HepG2 (cell line): ENCODE results near the gene ADCK2. TPM values are rescaled to one million over a fixed set of nuclear protein-coding genes. Genes with fewer than 3 reads are reported as not detected.

Experiments
- ATAC-seq: fragments of 200-7000 bp; cut with Tn5 transposase; 3 replicates; pipeline ENCODE4 v1.9.1; 2020; ENCODE audit warnings: mild to moderate bottlenecking, moderate library complexity
- BruUV-seq: library from RNA; stranded (reverse); fragments of 400-500 nt; replicated peaks from 2 replicates; lab custom pipeline; 2021; lab: Mats Ljungman, UMichigan
- CTCF ChIA-PET: fragments of 300-600 bp; formaldehyde crosslinking; extraction: SDS; loops from one replicate; lab custom pipeline; 2021; ENCODE audit warnings: low total read pairs, inconsistent platforms, low intra/inter-chr PET ratio; lab: Yijun Ruan, JAX
- POLR2A ChIA-PET: fragments of 350-600 bp; sonication (Branson Sonifier 250); formaldehyde crosslinking; loops from one replicate; lab custom pipeline; 2020; ENCODE audit warnings: antibody characterized with exemption, inconsistent platforms; lab: Yijun Ruan, JAX
- DNase-seq: peaks from one replicate; pipeline ENCODE4 v3.0.0-alpha.2; 2015; ENCODE audit warnings: low spot score
- FAIRE-seq: peaks from 3 replicates; lab custom pipeline; 2011; peaks lifted over from hg19 to GRCh38; lab: Jason Lieb, UNC
- H2AFZ ChIP-seq: one replicate; pipeline ENCODE4 v1.6.1; 2011; ENCODE audit warnings: low read length, inconsistent platforms
- H3K27ac ChIP-seq: fragments of 300-600 bp; 3 replicates; pipeline ENCODE4 v1.8.0; 2011; ENCODE audit warnings: mixed run types, mild to moderate bottlenecking, mixed read lengths, low read length, inconsistent platforms; ENCODE audit not compliant: insufficient read depth; ENCODE audit errors: extremely low read length
- H3K27me3 ChIP-seq, 2 experiments: fragments of 200-600 bp in 1 of 2; 2 replicates in 1 of 2; 3 replicates in 1 of 2; pipeline versions ENCODE4 v1.6.0 to v1.8.0; 2011; ENCODE audit warnings: low read length in 2 of 2, mild to moderate bottlenecking in 2 of 2, moderate library complexity in 2 of 2, inconsistent platforms in 1 of 2; ENCODE audit not compliant: insufficient read depth in 2 of 2, control insufficient read depth in 1 of 2
- H3K36me3 ChIP-seq, 2 experiments: fragments of 200-600 bp in 1 of 2; replicated peaks in 1 of 2; 2 replicates in 1 of 2; 3 replicates in 1 of 2; pipeline versions ENCODE4 v1.5.1 to v1.8.0; 2011; ENCODE audit warnings: low read length in 2 of 2, inconsistent platforms in 1 of 2; ENCODE audit not compliant: insufficient read depth in 2 of 2, control insufficient read depth in 1 of 2
- H3K4me1 ChIP-seq: 2 replicates; pipeline ENCODE4 v1.5.1; 2012; ENCODE audit warnings: low read length, inconsistent platforms; ENCODE audit not compliant: insufficient read depth
- H3K4me2 ChIP-seq: 2 replicates; pipeline ENCODE4 v1.6.0; 2011; ENCODE audit warnings: low read depth, low read length, inconsistent platforms
- H3K4me3 ChIP-seq, 3 experiments: fragments of 200-600 bp in 1 of 3; sonication (generic), shearing (Covaris generic) in 1 of 3; replicated peaks in 1 of 3; 2 replicates each; pipeline ENCODE4 v1.5.1; 2011 to 2016; ENCODE audit warnings: low read length in 3 of 3, inconsistent platforms in 2 of 3, low read depth in 2 of 3, mild to moderate bottlenecking in 2 of 3, control low read depth in 1 of 3, mixed read lengths in 1 of 3; ENCODE audit not compliant: insufficient read depth in 1 of 3
- H3K79me2 ChIP-seq: one replicate; pipeline ENCODE4 v1.6.1; 2011; ENCODE audit warnings: low read length, inconsistent platforms; ENCODE audit not compliant: insufficient read depth
- H3K9ac ChIP-seq: 2 replicates; pipeline ENCODE4 v1.6.0; 2011; ENCODE audit warnings: mild to moderate bottlenecking, low read depth, low read length, inconsistent platforms; ENCODE audit not compliant: insufficient read depth
- H3K9me3 ChIP-seq: 2 replicates; pipeline ENCODE4 v1.5.1; 2012; ENCODE audit warnings: mild to moderate bottlenecking, low read length
- H4K20me1 ChIP-seq: 2 replicates; pipeline ENCODE4 v1.6.0; 2011; ENCODE audit warnings: inconsistent platforms, mild to moderate bottlenecking, low read length, moderate library complexity; ENCODE audit not compliant: insufficient read depth
- ZNF652 ChIP-seq: IDR thresholded peaks from 2 replicates; pipeline ENCODE4 v1.6.1; 2016; ENCODE audit warnings: low read depth, borderline replicate concordance
- WGBS: methylation state at CpG from one replicate; pipeline ENCODE4 v1.1.6; 2017; ENCODE audit warnings: low lambda C conversion rate; 5-methylcytosine and 5-hydroxymethylcytosine counted together
- in situ Hi-C: cut with HindIII; loops from 2 replicates; pipeline ENCODE4 v1.10.0; 2017; ENCODE audit warnings: low pct_unique_long_range_greater_than_20kb; ENCODE audit not compliant: extremely low pct_ligation_motif_present
- intact Hi-C: fragments of 100-400 bp; cut with micrococcal nuclease; formaldehyde crosslinking; loops from one replicate; pipeline ENCODE4 v1.10.0; 2022; ENCODE audit not compliant: unreplicated experiment
- polyA plus RNA-seq, 8 experiments: library from polyadenylated mRNA; depleted of rRNA in 3 of 8; stranded (reverse) in 7 of 8; unstranded in 1 of 8; fragments of >200 nt; fragmentation: Illumina TruSeq in 4 of 8; extraction: Trizol in 4 of 8; gene quantifications; 2 replicates each; pipeline versions ENCODE4 v1.2.1 to v1.2.3, GENCODE V29; 2011 to 2016; ENCODE audit warnings: low read depth in 4 of 8, missing spikeins in 1 of 8, mixed read lengths in 1 of 8; ENCODE audit not compliant: insufficient read depth in 1 of 8
- total RNA-seq, 5 experiments: library from RNA; depleted of rRNA; stranded (reverse); fragments of >200 nt; fragmentation: Illumina TruSeq; extraction: Trizol; gene quantifications; 2 replicates each; pipeline ENCODE4 v1.2.3, GENCODE V29; 2016; ENCODE audit warnings: low read depth in 1 of 5
- TF ChIP-seq, protein P1 (sequence below): sonication (generic); formaldehyde crosslinking; conservative IDR thresholded peaks from 2 replicates; pipeline ENCODE4 v1.8.1; 2023; ENCODE audit warnings: missing genetic modification reagents

ADCK2 gene
- total and polyA plus RNA-seq, 2 of the 13 experiments (the other 11 are each of a cell fraction or from before 2014, with no cell fraction given): 8.6 to 18.8 TPM

GRCh38 chr7:140655511-140656408 is 17.0 kb upstream of the ADCK2 start:
- Histone ChIP-seq H3K9ac (no peak overlapping the region; the same call in 1 of the 2 replicates), H4K20me1 (no peaks in the 10 kb centered on the region), H3K4me3 (peak overlapping the region in 2 of 3 experiments; percentile 66 to 67; a peak in 4 of 6 replicates), H3K27ac (no peak overlapping the region), H3K79me2 (no peaks in the 10 kb centered on the region), H3K4me1 (peaks cover 26% of the 10 kb centered on the region), H3K27me3 (peaks cover 0 to 16% of the 10 kb centered on the region in 2 experiments; a peak in 3 of 5 replicates), H3K9me3 (no peaks in the 10 kb centered on the region), H2AFZ (peak overlapping the region; percentile 92)
- intact Hi-C loops (loop anchor here (10.0 kb wide), 1 partner anchor 359 kb away; the partner anchor contains the start of gene MRPS33), in situ Hi-C loops (no loop called here)
- no TSS peak for BruUV-seq
- POLR2A ChIA-PET: no interaction called here
- TF ChIP-seq ZNF652 (CRISPR knock-in tag): no peak
- TF ChIP-seq, protein P1, sequence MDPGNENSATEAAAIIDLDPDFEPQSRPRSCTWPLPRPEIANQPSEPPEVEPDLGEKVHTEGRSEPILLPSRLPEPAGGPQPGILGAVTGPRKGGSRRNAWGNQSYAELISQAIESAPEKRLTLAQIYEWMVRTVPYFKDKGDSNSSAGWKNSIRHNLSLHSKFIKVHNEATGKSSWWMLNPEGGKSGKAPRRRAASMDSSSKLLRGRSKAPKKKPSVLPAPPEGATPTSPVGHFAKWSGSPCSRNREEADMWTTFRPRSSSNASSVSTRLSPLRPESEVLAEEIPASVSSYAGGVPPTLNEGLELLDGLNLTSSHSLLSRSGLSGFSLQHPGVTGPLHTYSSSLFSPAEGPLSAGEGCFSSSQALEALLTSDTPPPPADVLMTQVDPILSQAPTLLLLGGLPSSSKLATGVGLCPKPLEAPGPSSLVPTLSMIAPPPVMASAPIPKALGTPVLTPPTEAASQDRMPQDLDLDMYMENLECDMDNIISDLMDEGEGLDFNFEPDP: 0 out of 2 replicates have a peak, but pooled peaks have one; percentile 67
- TF ChIP-seq, all 625 proteins: peak for 1
- WGBS: 60% methylated on average over 14 of the region's 16 CpGs
- Histone ChIP-seq H3K36me3 (no peaks in the 10 kb centered on the region), H3K4me2 (peak overlapping the region; percentile 79)
- peak; percentile 10; the same call in 1 of the 3 replicates for ATAC-seq
- DNase-seq: no peak
- FAIRE-seq: no peak
- CTCF ChIA-PET: interaction anchor here (4.7 kb wide), 1 partner anchor 137 kb away, joined by 83 read pairs; no protein-coding TSS in a partner anchor
